ENCODE data around the gene OXTR. TPM values are rescaled to one million over a fixed set of nuclear protein-coding genes. Genes with fewer than 3 reads are reported as not detected.
A peak's percentile ranks its signal among the peaks of the same experiment; 100 is the strongest.

The OXTR gene
- 2.2 TPM for polyA plus RNA-seq
- long read RNA-seq, donor 1 = 0 reads
- long read RNA-seq, donor 2 = 0 reads
- long read RNA-seq, donor 3 = 0 reads
- long read RNA-seq, donor 4 = 0 reads
- long read RNA-seq, donor 5 = 0 reads
- long read RNA-seq, donor 6, full-length matches to known transcripts = 2 of 2 reads
- long read RNA-seq, donor 6, partial matches to known transcripts = 0 of 2 reads
- long read RNA-seq, donor 6, other reads (novel, unspliced or antisense) = 0 of 2 reads
- long read RNA-seq, donor 7 = 0 reads
- long read RNA-seq, donor 8 = 0 reads
- long read RNA-seq, donor 9 = 0 reads
- long read RNA-seq, donor 10 = 0 reads
- long read RNA-seq, donor 11 = 0 reads

GRCh38 chr3:8769088-8769822 is at the start of gene OXTR:
TSS of gene OXTR (minus strand) at chr3:8769613. CDS start at chr3:8768187, 1,426 bp downstream.
- peak; percentile 49 to 69 for DNase-seq
- peaks cover 5% of the 10 kb centered on the region for H3K9me3 ChIP-seq (ENCODE audit: control insufficient read depth, low read depth, low read length)
- peak within 1 kb of the TSS; percentile 27 for H3K4me3 ChIP-seq (ENCODE audit: low read length)
- H3K27me3 ChIP-seq (ENCODE audit: control insufficient read depth, insufficient read depth, low read length) = peaks cover 46% of the 10 kb centered on the region
- H3K36me3 ChIP-seq (ENCODE audit: control insufficient read depth, insufficient read depth, low read length) = no peaks in the 10 kb centered on the region
- no CpG with 5 or more reads among the region's 53 CpGs for WGBS (ENCODE audit: insufficient coverage, low lambda C conversion rate)
- peaks cover 11% of the 10 kb centered on the region for H3K4me1 ChIP-seq (ENCODE audit: control insufficient read depth, insufficient read depth, low read length)
- no peak within 1 kb of the TSS for H3K27ac ChIP-seq (ENCODE audit: low read length)

- Histone ChIP-seq H3K9me3 (ENCODE audit: control insufficient read depth, low read depth, low read length) (peaks cover 5% of the 10 kb centered on the region), H3K27me3 (ENCODE audit: control insufficient read depth, insufficient read depth, low read length) (no peaks in the 10 kb centered on the region), H3K36me3 (ENCODE audit: control insufficient read depth, insufficient read depth, low read length) (no peaks in the 10 kb centered on the region), H3K27ac (ENCODE audit: low read length) (no peak overlapping the region), H3K4me1 (ENCODE audit: control insufficient read depth, insufficient read depth, low read length) (no peaks in the 10 kb centered on the region), H3K4me3 (ENCODE audit: low read length) (no peak overlapping the region)
- no peak for DNase-seq
- no CpG with 5 or more reads among the region's 2 CpGs for WGBS (ENCODE audit: insufficient coverage, low lambda C conversion rate)
Measured at GRCh38 chr3:8817486-8817885, 48.1 kb upstream of the OXTR start.

GRCh38 chr3:8816106-8816505 is 46.7 kb upstream of the OXTR start:
- Histone ChIP-seq H3K27ac (ENCODE audit: low read length) (no peak overlapping the region), H3K36me3 (ENCODE audit: control insufficient read depth, insufficient read depth, low read length) (no peaks in the 10 kb centered on the region), H3K27me3 (ENCODE audit: control insufficient read depth, insufficient read depth, low read length) (no peaks in the 10 kb centered on the region), H3K4me3 (ENCODE audit: low read length) (no peak overlapping the region), H3K9me3 (ENCODE audit: control insufficient read depth, low read depth, low read length) (peaks cover 5% of the 10 kb centered on the region), H3K4me1 (ENCODE audit: control insufficient read depth, insufficient read depth, low read length) (no peaks in the 10 kb centered on the region)
- DNase-seq = no peak
- 100% methylated on average over 1 of the region's 6 CpGs for WGBS (ENCODE audit: insufficient coverage, low lambda C conversion rate)

- Histone ChIP-seq H3K36me3 (ENCODE audit: control insufficient read depth, insufficient read depth, low read length) (no peaks in the 10 kb centered on the region), H3K27me3 (ENCODE audit: control insufficient read depth, insufficient read depth, low read length) (no peaks in the 10 kb centered on the region), H3K4me1 (ENCODE audit: control insufficient read depth, insufficient read depth, low read length) (no peaks in the 10 kb centered on the region), H3K9me3 (ENCODE audit: control insufficient read depth, low read depth, low read length) (no peaks in the 10 kb centered on the region), H3K4me3 (ENCODE audit: low read length) (no peak overlapping the region), H3K27ac (ENCODE audit: low read length) (no peak overlapping the region)
- DNase-seq = no peak
- no CpG with 5 or more reads among the region's 1 CpG for WGBS (ENCODE audit: insufficient coverage, low lambda C conversion rate)
Measured at GRCh38 chr3:8813411-8813810, 44.0 kb upstream of the OXTR start.

GRCh38 chr3:8810561-8810960 is 41.1 kb upstream of the OXTR start:
- WGBS (ENCODE audit: insufficient coverage, low lambda C conversion rate) = 100% methylated on average over 1 of the region's 2 CpGs
- Histone ChIP-seq H3K27ac (ENCODE audit: low read length) (no peak overlapping the region), H3K4me1 (ENCODE audit: control insufficient read depth, insufficient read depth, low read length) (no peaks in the 10 kb centered on the region), H3K9me3 (ENCODE audit: control insufficient read depth, low read depth, low read length) (no peaks in the 10 kb centered on the region), H3K36me3 (ENCODE audit: control insufficient read depth, insufficient read depth, low read length) (no peaks in the 10 kb centered on the region), H3K27me3 (ENCODE audit: control insufficient read depth, insufficient read depth, low read length) (no peaks in the 10 kb centered on the region), H3K4me3 (ENCODE audit: low read length) (no peak overlapping the region)
- no peak for DNase-seq

- Histone ChIP-seq H3K36me3 (ENCODE audit: control insufficient read depth, insufficient read depth, low read length) (no peaks in the 10 kb centered on the region), H3K27me3 (ENCODE audit: control insufficient read depth, insufficient read depth, low read length) (no peaks in the 10 kb centered on the region)
Measured at GRCh38 chr3:8805774-8806173, 36.4 kb upstream of the OXTR start.

GRCh38 chr3:8802256-8802655 is 32.8 kb upstream of the OXTR start:
- Histone ChIP-seq H3K36me3 (ENCODE audit: control insufficient read depth, insufficient read depth, low read length) (no peaks in the 10 kb centered on the region), H3K4me1 (ENCODE audit: control insufficient read depth, insufficient read depth, low read length) (no peaks in the 10 kb centered on the region), H3K27me3 (ENCODE audit: control insufficient read depth, insufficient read depth, low read length) (no peaks in the 10 kb centered on the region), H3K4me3 (ENCODE audit: low read length) (no peak overlapping the region), H3K27ac (ENCODE audit: low read length) (no peak overlapping the region), H3K9me3 (ENCODE audit: control insufficient read depth, low read depth, low read length) (no peaks in the 10 kb centered on the region)
- 100% methylated on average over 1 of the region's 3 CpGs for WGBS (ENCODE audit: insufficient coverage, low lambda C conversion rate)
- DNase-seq = no peak

More at GRCh38 chr3:8805774-8806173, 36.4 kb upstream of the OXTR start:
- DNase-seq = no peak
- Histone ChIP-seq H3K4me1 (ENCODE audit: control insufficient read depth, insufficient read depth, low read length) (no peaks in the 10 kb centered on the region), H3K4me3 (ENCODE audit: low read length) (no peak overlapping the region), H3K27ac (ENCODE audit: low read length) (no peak overlapping the region), H3K9me3 (ENCODE audit: control insufficient read depth, low read depth, low read length) (no peaks in the 10 kb centered on the region)
- 86% methylated on average over 1 of the region's 2 CpGs for WGBS (ENCODE audit: insufficient coverage, low lambda C conversion rate)

GRCh38 chr3:8800016-8800415 is 30.6 kb upstream of the OXTR start:
- H3K36me3 ChIP-seq (ENCODE audit: control insufficient read depth, insufficient read depth, low read length) = no peaks in the 10 kb centered on the region
- no peaks in the 10 kb centered on the region for H3K4me1 ChIP-seq (ENCODE audit: control insufficient read depth, insufficient read depth, low read length)
- no peaks in the 10 kb centered on the region for H3K9me3 ChIP-seq (ENCODE audit: control insufficient read depth, low read depth, low read length)
- no peak for DNase-seq
- WGBS (ENCODE audit: insufficient coverage, low lambda C conversion rate) = no CpG with 5 or more reads among the region's 3 CpGs
- no peaks in the 10 kb centered on the region for H3K27me3 ChIP-seq (ENCODE audit: control insufficient read depth, insufficient read depth, low read length)
- no peak overlapping the region for H3K4me3 ChIP-seq (ENCODE audit: low read length)
- H3K27ac ChIP-seq (ENCODE audit: low read length) = no peak overlapping the region

- Histone ChIP-seq H3K9me3 (ENCODE audit: control insufficient read depth, low read depth, low read length) (no peaks in the 10 kb centered on the region), H3K27me3 (ENCODE audit: control insufficient read depth, insufficient read depth, low read length) (no peaks in the 10 kb centered on the region), H3K4me3 (ENCODE audit: low read length) (no peak overlapping the region), H3K27ac (ENCODE audit: low read length) (no peak overlapping the region), H3K36me3 (ENCODE audit: control insufficient read depth, insufficient read depth, low read length) (no peaks in the 10 kb centered on the region), H3K4me1 (ENCODE audit: control insufficient read depth, insufficient read depth, low read length) (no peaks in the 10 kb centered on the region)
- DNase-seq = no peak
- WGBS (ENCODE audit: insufficient coverage, low lambda C conversion rate) = no CpG with 5 or more reads among the region's 3 CpGs
Measured at GRCh38 chr3:8794247-8794646, 24.8 kb upstream of the OXTR start.

- Histone ChIP-seq H3K4me1 (ENCODE audit: control insufficient read depth, insufficient read depth, low read length) (no peaks in the 10 kb centered on the region), H3K27me3 (ENCODE audit: control insufficient read depth, insufficient read depth, low read length) (no peaks in the 10 kb centered on the region), H3K27ac (ENCODE audit: low read length) (no peak overlapping the region), H3K9me3 (ENCODE audit: control insufficient read depth, low read depth, low read length) (no peaks in the 10 kb centered on the region), H3K36me3 (ENCODE audit: control insufficient read depth, insufficient read depth, low read length) (no peaks in the 10 kb centered on the region), H3K4me3 (ENCODE audit: low read length) (no peak overlapping the region)
- no CpG with 5 or more reads among the region's 7 CpGs for WGBS (ENCODE audit: insufficient coverage, low lambda C conversion rate)
- DNase-seq = no peak
Measured at GRCh38 chr3:8793242-8793641, 23.8 kb upstream of the OXTR start.

All from large intestine (tissue), 12 donors.